K562 (cell line): ENCODE data around the gene POTEH. TPM values are rescaled to one million over a fixed set of nuclear protein-coding genes. Genes with fewer than 3 reads are reported as not detected.
A peak's percentile ranks its signal among the peaks of the same experiment; 100 is the strongest.
"Not testable (repeated sequence)": the region's sequence is repeated elsewhere in the genome, so short reads cannot be mapped to it uniquely, and the experiment has no call there.

Experiments
- ATAC-seq: fragments of 200-7000 bp; cut with Tn5 transposase; 3 replicates; pipeline ENCODE4 v1.9.1; 2020; ENCODE audit warnings: moderate library complexity
- BruUV-seq: library from RNA; stranded (reverse); fragments of 400-500 nt; replicated peaks from 2 replicates; lab custom pipeline; 2021; lab: Mats Ljungman, UMichigan
- CTCF ChIA-PET: fragments of 300-600 bp; formaldehyde crosslinking; extraction: SDS; loops from one replicate; lab custom pipeline; 2021; ENCODE audit warnings: low intra/inter-chr PET ratio; lab: Yijun Ruan, JAX
- POLR2A ChIA-PET: fragments of 300-600, 350-650 bp; sonication (Branson Sonifier 250); formaldehyde crosslinking; extraction: SDS; loops from one replicate; lab custom pipeline; 2021; ENCODE audit warnings: antibody characterized with exemption, inconsistent platforms; lab: Yijun Ruan, JAX
- DNase-seq, 4 experiments: peaks; one replicate each; pipeline versions ENCODE4 v3.0.0 to v3.0.0-alpha.2; 2011 to 2018; ENCODE audit warnings: low spot score in 3 of 4, mixed read lengths in 3 of 4; ENCODE audit errors: extremely low read depth in 1 of 4
- FAIRE-seq: peaks from 2 replicates; lab custom pipeline; 2011; peaks lifted over from hg19 to GRCh38; lab: Jason Lieb, UNC
- H2AFZ ChIP-seq: 2 replicates; pipeline ENCODE4 v1.6.0; 2011; ENCODE audit warnings: low read depth, low read length, control low read depth, inconsistent platforms
- H3K27ac ChIP-seq: fragments of 200-600 bp; 3 replicates; pipeline ENCODE4 v1.8.0; 2011; ENCODE audit warnings: low read depth, mild to moderate bottlenecking, control low read depth, inconsistent platforms, low read length, moderate library complexity, mixed read lengths; ENCODE audit errors: extremely low read depth
- H3K27me3 ChIP-seq, 2 experiments: fragments of 300-600 bp in 1 of 2; 2 replicates in 1 of 2; 3 replicates in 1 of 2; pipeline versions ENCODE4 v1.6.0 to v1.8.0; 2011; ENCODE audit warnings: inconsistent platforms in 2 of 2, low read length in 2 of 2, mild to moderate bottlenecking in 1 of 2, mixed read lengths in 1 of 2, moderate library complexity in 1 of 2; ENCODE audit not compliant: control insufficient read depth in 2 of 2, insufficient read depth in 2 of 2
- H3K36me3 ChIP-seq: fragments of 300-600 bp; 3 replicates; pipeline ENCODE4 v1.8.0; 2011; ENCODE audit warnings: mild to moderate bottlenecking, low read length, inconsistent platforms; ENCODE audit not compliant: control insufficient read depth, insufficient read depth
- H3K4me1 ChIP-seq, 2 experiments: fragments of 200-600 bp in 1 of 2; replicated peaks in 1 of 2; 2 replicates in 1 of 2; 3 replicates in 1 of 2; pipeline versions ENCODE4 v1.5.1 to v1.8.0; 2011; ENCODE audit warnings: inconsistent platforms in 2 of 2, low read length in 2 of 2, mild to moderate bottlenecking in 1 of 2, mixed read lengths in 1 of 2, moderate library complexity in 1 of 2; ENCODE audit not compliant: control insufficient read depth in 2 of 2, insufficient read depth in 2 of 2
- H3K4me2 ChIP-seq: 2 replicates; pipeline ENCODE4 v1.6.1; 2011; ENCODE audit warnings: low read length, control low read depth, inconsistent platforms, mixed read lengths; ENCODE audit not compliant: insufficient read depth
- H3K4me3 ChIP-seq: fragments of 200-600 bp; sonication (generic), shearing (Covaris generic); 2 replicates; pipeline ENCODE4 v1.5.1; 2016; ENCODE audit warnings: control low read depth, inconsistent platforms
- H3K79me2 ChIP-seq: fragments of 200-600 bp; 3 replicates; pipeline ENCODE4 v1.8.0; 2011; ENCODE audit warnings: low read length, inconsistent platforms; ENCODE audit not compliant: control insufficient read depth, insufficient read depth
- H3K9ac ChIP-seq, 2 experiments: 2 replicates each; pipeline versions ENCODE4 v1.6.0 to v1.6.1; 2011; ENCODE audit warnings: low read depth in 2 of 2, low read length in 2 of 2, control low read depth in 1 of 2, inconsistent platforms in 1 of 2, mild to moderate bottlenecking in 1 of 2, mixed read lengths in 1 of 2; ENCODE audit not compliant: insufficient read depth in 1 of 2
- H3K9me1 ChIP-seq: one replicate; pipeline ENCODE4 v1.6.0; 2011; ENCODE audit warnings: inconsistent platforms, mild to moderate bottlenecking, low read length, moderate library complexity; ENCODE audit not compliant: control insufficient read depth, insufficient read depth
- H3K9me3 ChIP-seq: replicated peaks from 2 replicates; pipeline ENCODE4 v1.5.1; 2011; ENCODE audit warnings: low read depth, low read length, inconsistent platforms; ENCODE audit not compliant: control insufficient read depth, insufficient read depth
- H4K20me1 ChIP-seq: replicated peaks from 2 replicates; pipeline ENCODE4 v1.6.1; 2011; ENCODE audit warnings: low read length, inconsistent platforms, mixed read lengths; ENCODE audit not compliant: control insufficient read depth, insufficient read depth
- WGBS: fragments of 100-300 bp; shearing (Covaris generic); methylation state at CpG from one replicate; pipeline ENCODE4 v1.1.6; 2016; ENCODE audit warnings: low coverage, mixed read lengths; ENCODE audit not compliant: insufficient coverage; ENCODE audit errors: missing lambda C conversion rate; 5-methylcytosine and 5-hydroxymethylcytosine counted together
- in situ Hi-C: fragments of 300-500 bp; cut with MboI; formaldehyde crosslinking; loops from 4 replicates; pipeline ENCODE4 v1.15.0; 2018; ENCODE audit warnings: inconsistent platforms, mixed read lengths
- intact Hi-C: fragments of 100-400 bp; cut with micrococcal nuclease; formaldehyde crosslinking; loops from 2 replicates; pipeline ENCODE4 v1.14.2; 2022
- polyA plus RNA-seq, 8 experiments: library from polyadenylated mRNA; depleted of rRNA in 4 of 8; stranded (reverse) in 5 of 8; unstranded in 3 of 8; fragments of >200 nt; fragmentation: Nextera tagmentation in 2 of 8; fragmentation: Illumina TruSeq in 1 of 8; extraction: Ambion mirVana in 2 of 8; extraction: Trizol in 1 of 8; gene quantifications; 2 replicates each; pipeline versions ENCODE4 v1.2.1 to v1.2.3, GENCODE V29; 2011 to 2014; ENCODE audit warnings: inconsistent platforms in 1 of 8, missing spikeins in 1 of 8
- small RNA-seq: library from RNA; depleted of rRNA; stranded (forward); fragments of <200 nt; gene quantifications from one replicate; pipeline ENCODE3, GENCODE V24; 2014
- total RNA-seq, 7 experiments: library from RNA; depleted of rRNA in 6 of 7; stranded (reverse); fragments of >200 nt in 6 of 7; fragmentation: Illumina TruSeq in 2 of 7; extraction: Trizol in 2 of 7; gene quantifications; 2 replicates each; pipeline versions ENCODE4 v1.2.1 to v1.2.3, GENCODE V29; 2011 to 2021; ENCODE audit warnings: low replicate concordance in 1 of 7

Gene POTEH
- total and polyA plus RNA-seq, 9 of the 15 experiments (the other 6 are each of a cell fraction or from before 2014, with no cell fraction given), result not detected

DNA sequence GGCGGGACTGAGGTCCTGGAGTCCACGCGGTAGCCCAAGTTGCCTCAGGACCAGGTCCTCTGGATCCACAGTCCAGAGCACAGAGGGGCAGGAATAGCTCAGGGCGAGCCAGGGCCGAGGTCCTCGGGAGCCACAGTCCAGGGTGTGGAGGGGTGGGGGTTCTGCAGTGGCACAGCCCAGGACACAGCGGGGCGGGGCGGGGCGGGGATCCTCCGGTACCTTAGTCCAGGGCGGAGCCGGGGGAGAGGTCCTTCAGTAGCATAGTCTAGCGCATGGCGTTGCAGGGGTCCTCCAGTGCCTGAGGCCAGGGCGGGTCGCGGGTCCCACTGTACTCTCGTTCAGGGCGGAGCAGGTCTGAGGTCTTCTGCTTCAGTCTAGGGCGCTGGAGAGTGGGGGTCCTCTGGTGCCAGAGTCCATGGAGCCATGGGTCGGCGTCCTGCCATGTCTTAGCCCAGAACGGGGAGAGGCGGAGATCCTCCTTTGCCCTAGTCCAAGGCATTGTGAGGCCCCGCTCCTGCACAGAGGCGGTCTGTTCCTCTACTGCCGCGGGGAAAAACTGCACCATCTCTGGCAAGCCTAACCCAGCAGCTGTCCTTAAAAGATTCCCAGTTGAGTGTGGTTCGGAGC, 71.4 kb downstream of the POTEH start:
- H4K20me1 ChIP-seq, CTCF ChIA-PET, H2AFZ ChIP-seq, H3K79me2 ChIP-seq, BruUV-seq, in situ Hi-C loops, H3K4me3 ChIP-seq, DNase-seq, H3K4me2 ChIP-seq, H3K36me3 ChIP-seq, H3K9me3 ChIP-seq, POLR2A ChIA-PET, H3K9me1 ChIP-seq, H3K4me1 ChIP-seq, H3K27ac ChIP-seq, intact Hi-C loops, H3K27me3 ChIP-seq, FAIRE-seq, H3K9ac ChIP-seq: not testable (repeated sequence)
- WGBS, result 0% methylated on average over 17 of the region's 30 CpGs
- ATAC-seq, result peak; percentile 58

DNA sequence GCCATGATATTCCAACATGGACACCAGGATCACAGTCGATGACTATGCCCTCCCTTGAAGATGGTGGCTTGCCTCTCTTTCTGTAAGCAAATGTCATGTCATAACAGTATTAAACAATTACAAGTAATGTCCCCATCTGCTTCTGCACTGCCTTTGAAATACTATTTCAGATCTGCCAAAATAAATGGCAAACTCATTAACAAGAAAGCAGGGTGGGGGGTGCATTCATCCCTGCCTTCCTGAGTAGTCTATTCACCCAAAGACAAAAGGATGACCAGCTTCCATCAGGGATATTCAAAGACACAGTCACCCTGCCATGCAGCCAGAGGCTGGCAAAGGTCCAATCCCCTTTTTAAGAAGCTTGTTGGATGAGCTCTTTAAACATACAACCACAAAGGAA, 73.7 kb downstream of the POTEH start:
- H3K36me3 ChIP-seq, FAIRE-seq, in situ Hi-C loops, H4K20me1 ChIP-seq, POLR2A ChIA-PET, H3K9ac ChIP-seq, H3K9me3 ChIP-seq, H2AFZ ChIP-seq, H3K4me2 ChIP-seq, ATAC-seq, H3K27ac ChIP-seq, H3K4me3 ChIP-seq, CTCF ChIA-PET, BruUV-seq, intact Hi-C loops, H3K27me3 ChIP-seq, DNase-seq, H3K79me2 ChIP-seq, H3K4me1 ChIP-seq, H3K9me1 ChIP-seq: not testable (repeated sequence)
- WGBS, result no CpG with 5 or more reads among the region's 1 CpG

Small RNA genes lying within 50 kb of the gene (small RNA-seq; reads per million reads assigned to genes)
- gene RNU6-816P, result not detected

Other genes with a start within 250 kb of the POTEH start
- gene OR11H1, start 161.8 kb upstream of the POTEH start, total RNA-seq (2014; rRNA removed), result not detected in 2 replicates
- gene OR11H1, start 161.8 kb upstream of the POTEH start, total RNA-seq (2014; rRNA removed; fragmentation: Illumina TruSeq; extraction: Trizol), result not detected in 2 replicates
- gene OR11H1, start 161.8 kb upstream of the POTEH start, total RNA-seq (2015; rRNA removed; fragmentation: Illumina TruSeq; extraction: Trizol), result not detected in 2 replicates
- not detected in 2 replicates for gene OR11H1, start 161.8 kb upstream of the POTEH start, total RNA-seq (2021)
- not detected in 2 replicates for gene OR11H1, start 161.8 kb upstream of the POTEH start, polyA plus RNA-seq (2011; rRNA removed)
- not detected in 2 replicates for gene OR11H1, start 161.8 kb upstream of the POTEH start, polyA plus RNA-seq (2014; fragmentation: Illumina TruSeq; extraction: Trizol)
- not detected for gene OR11H1, start 161.8 kb upstream of the POTEH start, polyA plus RNA-seq (2014; fragmentation: Nextera tagmentation; extraction: Ambion mirVana)
- gene OR11H1, start 161.8 kb upstream of the POTEH start, polyA plus RNA-seq (2014; rRNA removed), result not detected in 2 replicates